GM19239 (cell line): ENCODE results near the gene MRPL12.
A peak's percentile ranks its signal among the peaks of the same experiment; 100 is the strongest.

ENCODE experiments used
- DNase-seq: peaks from one replicate; pipeline ENCODE4 v3.0.0; 2011; ENCODE audit warnings: low spot score; ENCODE audit not compliant: insufficient read length
- FAIRE-seq: peaks from 2 replicates; lab custom pipeline; 2011; peaks lifted over from hg19 to GRCh38; lab: Jason Lieb, UNC

The MRPL12 gene

GRCh38 chr17:81681672-81682071 is 21.5 kb upstream of the MRPL12 start:
- DNase-seq: no peak
- FAIRE-seq: no peak

GRCh38 chr17:81682565-81683207 is 20.5 kb upstream of the MRPL12 start:
- no peak for DNase-seq
- peak; percentile 23 for FAIRE-seq

- FAIRE-seq: no peak
- no peak for DNase-seq
Measured at GRCh38 chr17:81683208-81683583, 20.0 kb upstream of the MRPL12 start.

DNA sequence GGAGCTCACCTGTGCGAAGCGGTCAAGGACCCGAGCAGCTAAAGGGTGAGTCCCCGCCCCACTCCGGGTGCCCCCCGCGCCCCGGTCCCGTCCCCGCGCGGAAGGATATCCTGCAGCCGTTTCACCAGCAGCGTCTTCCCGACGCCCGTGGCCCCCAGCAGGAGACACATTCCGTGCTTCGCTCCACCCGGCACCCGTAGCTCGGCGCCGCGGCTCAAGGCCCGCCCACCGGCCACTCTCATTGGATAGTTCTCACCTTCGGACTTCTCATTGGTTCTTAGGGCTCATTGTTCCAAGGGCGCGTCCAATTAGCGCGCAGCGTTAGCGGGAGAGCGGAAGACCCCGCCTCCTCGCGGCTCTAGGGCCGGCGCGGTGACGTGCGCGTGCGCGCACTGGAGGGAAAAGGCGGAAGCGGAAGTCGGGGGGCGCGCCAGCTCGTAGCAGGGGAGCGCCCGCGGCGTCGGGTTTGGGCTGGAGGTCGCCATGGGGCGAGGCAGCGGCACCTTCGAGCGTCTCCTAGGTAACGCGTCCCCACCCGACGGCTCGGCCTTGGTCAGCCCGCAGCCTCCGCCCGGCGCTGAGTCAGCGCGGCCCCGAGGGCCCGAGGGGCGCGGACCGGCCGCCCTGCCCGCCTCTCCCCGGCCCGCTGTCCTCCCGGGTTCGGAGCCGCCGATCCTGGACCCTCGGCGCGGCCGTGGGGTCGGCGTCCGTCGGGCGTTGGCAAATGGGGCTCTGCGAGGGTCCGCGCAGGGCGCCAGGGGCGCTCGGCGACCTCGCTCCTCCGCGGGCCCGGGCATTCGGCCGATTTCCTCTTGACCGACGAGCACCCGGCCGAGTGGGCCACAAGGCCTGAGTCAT is 19.4 kb upstream of the MRPL12 start, which contains the start of the genes ARL16 and HGS:
Gene ARL16, minus strand, starts transcription at position 214 of the 858 bp plus-strand sequence. Its CDS starts 44 bp downstream, at position 170.
Gene HGS, plus strand, starts transcription at position 428 of the 858 bp plus-strand sequence. Its CDS starts 56 bp downstream, at position 484.
- peak; percentile 99 for DNase-seq
- peak; percentile 98 for FAIRE-seq

GRCh38 chr17:81684442-81684911 is 18.7 kb upstream of the MRPL12 start:
- DNase-seq: peak; percentile 39
- FAIRE-seq: no peak

DNA sequence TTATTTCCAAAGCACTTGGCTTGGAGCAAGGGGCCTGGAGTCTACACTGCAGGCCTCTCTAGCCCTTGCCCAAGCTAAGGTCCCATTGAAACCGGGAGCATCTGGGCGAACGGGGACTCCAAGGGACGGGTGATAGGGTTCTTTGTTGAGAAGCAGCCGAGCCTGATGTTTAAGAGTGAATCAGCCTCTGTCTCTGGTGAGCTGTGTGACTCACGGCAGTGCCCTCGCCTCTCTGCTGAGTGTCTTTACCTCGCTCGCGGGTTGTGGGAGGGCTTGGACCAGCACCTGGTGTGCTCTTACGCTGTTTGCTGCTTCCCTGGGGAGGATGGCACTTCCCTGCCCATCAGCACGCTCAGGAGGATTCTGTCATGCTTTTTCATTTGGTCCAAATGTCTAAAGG is 18.1 kb upstream of the MRPL12 start:
- FAIRE-seq: no peak
- no peak for DNase-seq

- FAIRE-seq: no peak
- no peak for DNase-seq
Measured at GRCh38 chr17:81686614-81687013, 16.6 kb upstream of the MRPL12 start.

DNA sequence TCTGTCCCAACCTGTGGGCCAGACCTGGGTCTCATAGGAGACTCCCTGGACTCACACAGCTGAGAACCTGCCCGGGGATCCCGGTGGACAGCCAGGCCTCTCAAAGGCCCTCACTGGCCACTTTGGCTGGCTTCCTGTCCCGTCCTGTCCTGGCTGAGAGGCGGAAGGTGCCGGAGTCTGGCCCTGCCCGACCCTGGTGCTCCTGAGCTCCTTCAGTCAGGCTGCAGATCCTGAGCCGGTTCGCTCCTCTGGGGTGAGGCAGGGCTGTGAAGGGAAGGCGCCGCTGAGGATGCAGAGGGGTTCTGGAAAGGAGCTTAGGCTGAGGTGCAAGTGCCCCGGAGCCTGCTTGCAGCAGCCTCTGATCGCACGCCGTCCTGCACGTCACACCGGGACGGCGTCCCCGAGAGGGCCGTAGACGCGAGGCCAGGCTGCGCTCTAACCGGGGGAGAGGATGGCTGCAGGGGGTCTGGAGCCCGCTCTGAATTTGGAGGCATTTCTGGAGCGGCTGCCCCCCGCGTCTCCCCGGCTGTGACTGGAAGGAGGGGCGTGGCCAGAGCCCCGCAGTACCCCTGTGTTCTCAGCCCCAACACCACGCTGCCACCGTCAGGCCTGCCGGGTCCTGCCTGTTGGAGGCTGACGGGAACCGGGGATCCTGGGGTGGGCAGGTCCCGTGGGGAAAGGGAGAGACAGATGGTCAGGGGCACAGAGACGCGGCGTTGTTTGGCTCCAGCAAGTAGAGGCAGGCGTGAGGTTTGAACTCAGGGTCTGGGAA is 15.2 kb upstream of the MRPL12 start:
- no peak for DNase-seq
- no peak for FAIRE-seq

- no peak for DNase-seq
- FAIRE-seq: no peak
Measured at GRCh38 chr17:81688616-81689015, 14.6 kb upstream of the MRPL12 start.

- FAIRE-seq: no peak
- DNase-seq: no peak
Measured at GRCh38 chr17:81690066-81690465, 13.1 kb upstream of the MRPL12 start.

DNA sequence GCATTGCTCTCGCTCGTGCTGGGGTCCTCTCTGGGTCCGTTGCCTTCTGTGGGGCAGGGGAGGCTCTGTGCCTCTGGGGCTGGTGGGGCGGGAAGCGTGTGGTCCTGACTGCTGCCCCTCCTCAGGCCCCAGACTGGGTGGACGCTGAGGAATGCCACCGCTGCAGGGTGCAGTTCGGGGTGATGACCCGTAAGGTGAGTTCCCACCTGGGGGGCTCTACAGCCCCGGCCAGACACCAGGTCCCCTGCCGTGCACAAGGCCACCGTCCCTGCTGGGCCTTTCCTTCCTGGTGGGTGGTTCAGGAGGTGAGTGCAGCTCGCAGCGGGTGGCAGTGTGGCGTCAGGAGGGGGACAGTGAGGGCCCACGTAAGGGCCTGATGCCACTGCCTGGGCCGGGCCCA is 12.6 kb upstream of the MRPL12 start:
- FAIRE-seq (no peak), DNase-seq (no peak)

DNA sequence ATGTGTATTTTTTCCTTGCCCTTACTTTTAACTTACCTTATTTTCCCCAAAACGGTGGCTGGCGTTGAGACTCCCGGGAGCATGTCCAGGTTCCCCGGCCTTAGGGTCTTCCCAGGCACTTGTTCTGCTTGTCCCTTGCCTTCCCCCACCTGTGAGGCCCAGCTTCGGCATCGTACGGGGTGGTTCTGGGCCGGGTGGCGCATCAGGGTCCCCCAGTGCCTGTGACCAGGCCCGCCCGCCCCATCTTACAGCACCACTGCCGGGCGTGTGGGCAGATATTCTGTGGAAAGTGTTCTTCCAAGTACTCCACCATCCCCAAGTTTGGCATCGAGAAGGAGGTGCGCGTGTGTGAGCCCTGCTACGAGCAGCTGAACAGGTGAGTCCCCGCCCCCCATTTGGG is 12.0 kb upstream of the MRPL12 start:
- FAIRE-seq: no peak

DNA sequence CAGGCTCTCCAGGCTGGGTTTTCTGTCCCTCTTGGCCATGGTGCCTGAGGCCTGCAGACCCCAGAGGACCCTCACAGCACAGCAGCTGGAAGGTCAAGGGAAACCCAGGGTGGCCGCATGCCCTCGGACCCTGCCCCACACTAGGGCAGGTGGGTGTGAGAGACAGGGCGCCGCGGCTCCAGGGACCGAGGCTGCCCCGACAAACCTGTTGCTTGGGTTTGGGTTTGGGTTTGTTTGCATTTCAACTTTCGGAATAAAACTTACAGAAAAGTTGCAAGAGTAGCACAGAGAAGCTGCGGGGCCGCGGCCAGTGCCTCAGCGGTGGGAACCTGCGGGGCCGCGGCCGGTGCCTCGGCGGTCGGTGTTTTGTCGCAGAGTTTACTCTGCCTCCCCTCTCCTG is 11.6 kb upstream of the MRPL12 start:
- FAIRE-seq (no peak), DNase-seq (no peak)

More for the DNA sequence above, 12.0 kb upstream of the MRPL12 start:
- no peak for DNase-seq

- FAIRE-seq (no peak), DNase-seq (no peak)
Measured at GRCh38 chr17:81693509-81694210, 9.5 kb upstream of the MRPL12 start.

DNA sequence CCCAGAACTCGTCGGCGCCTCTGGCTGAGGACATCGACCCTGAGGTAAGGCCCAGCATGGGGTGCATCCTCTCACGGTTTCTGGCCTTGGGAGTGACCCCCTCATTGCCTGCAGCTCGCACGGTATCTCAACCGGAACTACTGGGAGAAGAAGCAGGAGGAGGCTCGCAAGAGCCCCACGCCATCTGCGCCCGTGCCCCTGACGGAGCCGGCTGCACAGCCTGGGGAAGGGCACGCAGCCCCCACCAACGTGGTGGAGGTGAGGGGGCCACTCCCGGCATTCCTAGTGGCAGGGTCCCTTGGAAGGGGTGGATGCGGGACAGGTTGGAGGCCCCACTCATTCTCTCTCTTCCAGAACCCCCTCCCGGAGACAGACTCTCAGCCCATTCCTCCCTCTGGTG is 8.4 kb upstream of the MRPL12 start:
- FAIRE-seq (no peak), DNase-seq (no peak)

DNA sequence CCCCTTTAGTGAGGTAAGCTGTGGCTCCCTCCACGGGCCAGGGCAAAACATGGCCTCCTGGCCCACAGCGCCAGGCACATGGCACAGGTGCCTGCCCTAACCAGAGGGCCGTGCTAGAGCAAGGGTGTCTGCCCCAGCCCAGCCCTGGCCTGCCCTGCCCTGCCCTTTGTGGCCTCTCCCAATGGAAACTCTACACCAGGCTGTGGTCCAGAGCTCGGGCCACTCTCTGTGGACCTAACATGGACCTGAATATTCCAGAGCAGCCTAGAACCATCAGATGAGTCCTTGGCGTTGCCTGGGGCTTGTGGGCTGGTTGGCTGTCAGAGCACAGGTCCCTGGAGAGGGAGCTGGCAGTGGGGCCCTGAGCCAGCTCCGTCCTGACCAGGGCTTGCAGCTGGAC is 8.0 kb upstream of the MRPL12 start:
- DNase-seq (no peak), FAIRE-seq (no peak)

GRCh38 chr17:81695801-81696200 is 7.4 kb upstream of the MRPL12 start:
- FAIRE-seq (no peak), DNase-seq (no peak)

DNA sequence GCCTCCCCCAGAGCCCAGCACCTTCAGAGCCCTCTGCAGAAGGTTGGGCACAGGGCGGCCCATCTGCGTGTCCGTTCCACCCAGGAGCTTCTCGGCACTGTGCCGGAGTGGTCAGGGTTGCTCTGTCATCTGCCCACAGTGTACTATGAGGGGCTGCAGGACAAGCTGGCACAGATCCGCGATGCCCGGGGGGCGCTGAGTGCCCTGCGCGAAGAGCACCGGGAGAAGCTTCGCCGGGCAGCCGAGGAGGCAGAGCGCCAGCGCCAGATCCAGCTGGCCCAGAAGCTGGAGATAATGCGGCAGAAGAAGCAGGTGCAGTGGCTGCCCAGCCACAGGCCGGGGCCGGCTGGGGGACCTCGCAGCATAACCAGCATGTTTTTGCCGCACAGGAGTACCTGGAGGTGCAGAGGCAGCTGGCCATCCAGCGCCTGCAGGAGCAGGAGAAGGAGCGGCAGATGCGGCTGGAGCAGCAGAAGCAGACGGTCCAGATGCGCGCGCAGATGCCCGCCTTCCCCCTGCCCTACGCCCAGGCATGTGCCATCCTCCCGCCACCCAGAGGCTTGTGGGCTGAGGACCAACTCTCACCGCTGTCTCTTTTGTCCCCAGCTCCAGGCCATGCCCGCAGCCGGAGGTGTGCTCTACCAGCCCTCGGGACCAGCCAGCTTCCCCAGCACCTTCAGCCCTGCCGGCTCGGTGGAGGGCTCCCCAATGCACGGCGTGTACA is 6.8 kb upstream of the MRPL12 start:
- DNase-seq (no peak), FAIRE-seq (no peak)

DNA sequence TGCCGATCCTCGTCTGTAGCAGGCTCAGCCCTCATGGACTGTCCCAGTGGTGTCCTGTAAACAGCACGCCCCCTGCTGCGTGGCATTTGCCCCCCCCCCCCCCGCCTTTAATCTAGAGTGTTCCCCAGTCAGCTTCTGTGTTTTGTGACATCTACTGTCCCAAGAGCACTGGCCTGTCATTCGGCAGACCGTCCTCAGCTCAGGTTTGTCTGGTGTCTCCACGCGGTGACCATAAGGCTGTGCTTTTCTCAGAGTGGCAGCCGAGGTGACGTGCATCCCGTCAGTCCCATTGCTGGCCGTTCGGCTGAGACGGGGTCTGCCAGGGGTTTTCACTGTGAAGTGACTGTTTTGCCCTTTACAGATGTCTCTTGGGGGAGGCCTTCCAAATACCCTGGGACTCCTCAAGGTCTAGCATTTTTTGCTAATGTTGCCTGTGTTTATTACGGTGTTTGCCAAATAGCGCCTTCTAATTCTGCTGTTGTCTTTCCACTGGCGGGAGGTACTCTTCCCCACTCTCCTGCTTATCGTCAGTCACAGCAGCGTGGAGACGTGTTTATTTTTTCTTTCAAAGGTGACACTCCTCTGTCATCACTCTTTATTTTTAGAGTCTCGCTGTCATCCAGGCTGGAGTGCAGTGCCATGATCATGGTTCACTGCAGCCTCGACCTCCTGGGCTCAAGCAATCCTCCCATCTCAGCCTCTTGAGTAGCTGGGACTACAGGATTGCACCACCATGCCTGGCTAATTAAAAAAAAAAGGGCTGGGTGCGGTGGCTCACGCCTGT is 5.7 kb upstream of the MRPL12 start:
- FAIRE-seq: no peak
- DNase-seq: no peak
